HepG2 (cell line): ENCODE data around the gene TWNK. TPM values are rescaled to one million over a fixed set of nuclear protein-coding genes. Genes with fewer than 3 reads are reported as not detected.

ENCODE experiments used
- ATF7 ChIP-seq, 2 experiments: fragments of 450-650 bp in 1 of 2; sonication (generic) in 1 of 2; formaldehyde crosslinking in 1 of 2; IDR thresholded peaks; 2 replicates each; pipeline versions ENCODE4 v1.4.0 to v1.6.1; 2016 to 2020; ENCODE audit warnings: antibody characterized with exemption in 1 of 2, mild to moderate bottlenecking in 1 of 2, missing genetic modification reagents in 1 of 2
- FOXC1 ChIP-seq: sonication (generic); formaldehyde crosslinking; IDR thresholded peaks from 2 replicates; pipeline ENCODE4 v1.8.0; 2022; ENCODE audit warnings: mild to moderate bottlenecking, missing genetic modification reagents, borderline replicate concordance
- HNRNPUL1 ChIP-seq: fragments of 200-400 bp; formaldehyde crosslinking; IDR thresholded peaks from 2 replicates; pipeline ENCODE4 v1.6.1; 2017; ENCODE audit warnings: low read depth, mild to moderate bottlenecking, low read length, moderate library complexity
- JUNB ChIP-seq: sonication (generic); formaldehyde crosslinking; IDR thresholded peaks from 2 replicates; pipeline ENCODE4 v1.8.0; 2022; ENCODE audit warnings: missing genetic modification reagents, mild to moderate bottlenecking, borderline replicate concordance
- KLF11 ChIP-seq: IDR thresholded peaks from 2 replicates; pipeline ENCODE4 v1.6.1; 2016; ENCODE audit warnings: missing compliant biosample characterization
- KLF16 ChIP-seq, 2 experiments: sonication (generic) in 1 of 2; formaldehyde crosslinking in 1 of 2; IDR thresholded peaks; 2 replicates each; pipeline versions ENCODE4 v1.6.1 to v1.8.0; 2016 to 2023; ENCODE audit warnings: missing genetic modification reagents in 2 of 2, missing compliant biosample characterization in 1 of 2
- MATR3 ChIP-seq: sonication (generic); formaldehyde crosslinking; IDR thresholded peaks from 2 replicates; pipeline ENCODE4 v1.4.0; 2020; ENCODE audit warnings: missing genetic modification reagents
- NFE2L2 ChIP-seq: fragments of 150-350 bp; IDR thresholded peaks from 2 replicates; pipeline ENCODE4 v1.6.1; 2014; ENCODE audit warnings: low read length
- RAD51 ChIP-seq: fragments of 450-650 bp; IDR thresholded peaks from 2 replicates; pipeline ENCODE4 v1.6.1; 2016; ENCODE audit warnings: borderline replicate concordance
- SAFB2 ChIP-seq: sonication (generic); formaldehyde crosslinking; IDR thresholded peaks from 2 replicates; pipeline ENCODE4 v1.5.1; 2020; ENCODE audit warnings: missing genetic modification reagents, low read depth, mild to moderate bottlenecking, borderline replicate concordance
- SRF ChIP-seq: IDR thresholded peaks from 2 replicates; pipeline ENCODE4 v1.6.1; 2011; ENCODE audit warnings: mild to moderate bottlenecking, low read depth, low read length, moderate library complexity
- YEATS4 ChIP-seq: sonication (generic); formaldehyde crosslinking; IDR thresholded peaks from 2 replicates; pipeline ENCODE4 v1.4.0; 2020; ENCODE audit warnings: missing genetic modification reagents, borderline replicate concordance
- ZKSCAN8 ChIP-seq: IDR thresholded peaks from 2 replicates; pipeline ENCODE4 v1.6.1; 2016; ENCODE audit warnings: borderline replicate concordance, missing genetic modification reagents, missing compliant biosample characterization
- ZNF205 ChIP-seq: IDR thresholded peaks from 2 replicates; pipeline ENCODE4 v1.6.1; 2018; ENCODE audit warnings: missing biosample characterization, missing genetic modification reagents
- ZNF333 ChIP-seq: sonication (generic); formaldehyde crosslinking; IDR thresholded peaks from 2 replicates; pipeline ENCODE4 v1.4.0; 2020; ENCODE audit warnings: mild to moderate bottlenecking, missing genetic modification reagents, borderline replicate concordance
- ZNF549 ChIP-seq: sonication (generic); formaldehyde crosslinking; IDR thresholded peaks from 2 replicates; pipeline ENCODE4 v1.5.0; 2020; ENCODE audit warnings: missing genetic modification reagents
- ZNF644 ChIP-seq: IDR thresholded peaks from 2 replicates; pipeline ENCODE4 v1.6.1; 2016; ENCODE audit warnings: low read depth
- ZNF670 ChIP-seq: sonication (generic); formaldehyde crosslinking; IDR thresholded peaks from 2 replicates; pipeline ENCODE4 v1.8.0; 2022; ENCODE audit warnings: mild to moderate bottlenecking, missing genetic modification reagents, borderline replicate concordance
- ZNF839 ChIP-seq: sonication (generic); formaldehyde crosslinking; IDR thresholded peaks from 2 replicates; pipeline ENCODE4 v1.4.0; 2020; ENCODE audit warnings: missing genetic modification reagents, mild to moderate bottlenecking, borderline replicate concordance
- polyA plus RNA-seq, 8 experiments: library from polyadenylated mRNA; depleted of rRNA in 3 of 8; stranded (reverse) in 7 of 8; unstranded in 1 of 8; fragments of >200 nt; fragmentation: Illumina TruSeq in 4 of 8; extraction: Trizol in 4 of 8; gene quantifications; 2 replicates each; pipeline versions ENCODE4 v1.2.1 to v1.2.3, GENCODE V29; 2011 to 2016; ENCODE audit warnings: low read depth in 4 of 8, missing spikeins in 1 of 8, mixed read lengths in 1 of 8; ENCODE audit not compliant: insufficient read depth in 1 of 8
- total RNA-seq, 5 experiments: library from RNA; depleted of rRNA; stranded (reverse); fragments of >200 nt; fragmentation: Illumina TruSeq; extraction: Trizol; gene quantifications; 2 replicates each; pipeline ENCODE4 v1.2.3, GENCODE V29; 2016; ENCODE audit warnings: low read depth in 1 of 5
- TF ChIP-seq, protein P1 (sequence below): sonication (generic); formaldehyde crosslinking; IDR thresholded peaks from 2 replicates; pipeline ENCODE4 v1.4.0; 2020; ENCODE audit warnings: missing genetic modification reagents
- TF ChIP-seq, protein P2 (sequence below): sonication (generic); formaldehyde crosslinking; IDR thresholded peaks from 2 replicates; pipeline ENCODE4 v1.8.0; 2022; ENCODE audit warnings: missing genetic modification reagents, mild to moderate bottlenecking, moderate library complexity, borderline replicate concordance
- TF ChIP-seq, protein P3 (sequence below): IDR thresholded peaks from 2 replicates; pipeline ENCODE4 v1.6.1; 2012; ENCODE audit warnings: low read length, improper control_type of control experiment

The TWNK gene
- total and polyA plus RNA-seq, 2 of the 13 experiments (the other 11 are each of a cell fraction or from before 2014, with no cell fraction given), result 10.7 to 16.5 TPM

- TF ChIP-seq, protein P1, sequence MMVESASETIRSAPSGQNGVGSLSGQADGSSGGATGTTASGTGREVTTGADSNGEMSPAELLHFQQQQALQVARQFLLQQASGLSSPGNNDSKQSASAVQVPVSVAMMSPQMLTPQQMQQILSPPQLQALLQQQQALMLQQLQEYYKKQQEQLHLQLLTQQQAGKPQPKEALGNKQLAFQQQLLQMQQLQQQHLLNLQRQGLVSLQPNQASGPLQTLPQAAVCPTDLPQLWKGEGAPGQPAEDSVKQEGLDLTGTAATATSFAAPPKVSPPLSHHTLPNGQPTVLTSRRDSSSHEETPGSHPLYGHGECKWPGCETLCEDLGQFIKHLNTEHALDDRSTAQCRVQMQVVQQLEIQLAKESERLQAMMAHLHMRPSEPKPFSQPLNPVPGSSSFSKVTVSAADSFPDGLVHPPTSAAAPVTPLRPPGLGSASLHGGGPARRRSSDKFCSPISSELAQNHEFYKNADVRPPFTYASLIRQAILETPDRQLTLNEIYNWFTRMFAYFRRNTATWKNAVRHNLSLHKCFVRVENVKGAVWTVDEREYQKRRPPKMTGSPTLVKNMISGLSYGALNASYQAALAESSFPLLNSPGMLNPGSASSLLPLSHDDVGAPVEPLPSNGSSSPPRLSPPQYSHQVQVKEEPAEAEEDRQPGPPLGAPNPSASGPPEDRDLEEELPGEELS (CRISPR knock-in tag), result peak; percentile 95
- TF ChIP-seq YEATS4 (CRISPR knock-in tag), result peak; percentile 65
- no peak for TF ChIP-seq ZNF839 (CRISPR knock-in tag)
- no peak for TF ChIP-seq MATR3
- TF ChIP-seq KLF11 (CRISPR knock-in tag), result 0 out of 2 replicates have a peak, but pooled peaks have one; percentile 34
- TF ChIP-seq ZKSCAN8 (CRISPR knock-in tag), result peak; percentile 93; the same call in 1 of the 2 replicates
- 0 out of 2 replicates have a peak, but pooled peaks have one; percentile 17 for TF ChIP-seq FOXC1 (CRISPR knock-in tag)
- peak; percentile 63; the same call in 1 of the 2 replicates for TF ChIP-seq SRF
- TF ChIP-seq SAFB2 (CRISPR knock-in tag), result no peak; the same call in 1 of the 2 replicates
- TF ChIP-seq ZNF549, result no peak
- TF ChIP-seq ZNF644 (CRISPR knock-in tag), result no peak
- TF ChIP-seq RAD51, result no peak
- TF ChIP-seq ZNF205 (CRISPR knock-in tag), result peak; percentile 81
- 0 out of 2 replicates have a peak, but pooled peaks have one; percentile 58 for TF ChIP-seq HNRNPUL1
- TF ChIP-seq, protein P2, sequence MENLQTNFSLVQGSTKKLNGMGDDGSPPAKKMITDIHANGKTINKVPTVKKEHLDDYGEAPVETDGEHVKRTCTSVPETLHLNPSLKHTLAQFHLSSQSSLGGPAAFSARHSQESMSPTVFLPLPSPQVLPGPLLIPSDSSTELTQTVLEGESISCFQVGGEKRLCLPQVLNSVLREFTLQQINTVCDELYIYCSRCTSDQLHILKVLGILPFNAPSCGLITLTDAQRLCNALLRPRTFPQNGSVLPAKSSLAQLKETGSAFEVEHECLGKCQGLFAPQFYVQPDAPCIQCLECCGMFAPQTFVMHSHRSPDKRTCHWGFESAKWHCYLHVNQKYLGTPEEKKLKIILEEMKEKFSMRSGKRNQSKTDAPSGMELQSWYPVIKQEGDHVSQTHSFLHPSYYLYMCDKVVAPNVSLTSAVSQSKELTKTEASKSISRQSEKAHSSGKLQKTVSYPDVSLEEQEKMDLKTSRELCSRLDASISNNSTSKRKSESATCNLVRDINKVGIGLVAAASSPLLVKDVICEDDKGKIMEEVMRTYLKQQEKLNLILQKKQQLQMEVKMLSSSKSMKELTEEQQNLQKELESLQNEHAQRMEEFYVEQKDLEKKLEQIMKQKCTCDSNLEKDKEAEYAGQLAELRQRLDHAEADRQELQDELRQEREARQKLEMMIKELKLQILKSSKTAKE (CRISPR knock-in tag), result peak; percentile 93
- TF ChIP-seq KLF16 (CRISPR knock-in tag; IDR thresholded peaks at IDR 0.05), result peak in 1 of 2 experiments; percentile 98; a peak in 2 of 4 replicates
- TF ChIP-seq ATF7 (IDR thresholded peaks at IDR 0.05), result no peak
- no peak for TF ChIP-seq ATF7 (CRISPR knock-in tag; IDR thresholded peaks at IDR 0.05)
- TF ChIP-seq, protein P3, sequence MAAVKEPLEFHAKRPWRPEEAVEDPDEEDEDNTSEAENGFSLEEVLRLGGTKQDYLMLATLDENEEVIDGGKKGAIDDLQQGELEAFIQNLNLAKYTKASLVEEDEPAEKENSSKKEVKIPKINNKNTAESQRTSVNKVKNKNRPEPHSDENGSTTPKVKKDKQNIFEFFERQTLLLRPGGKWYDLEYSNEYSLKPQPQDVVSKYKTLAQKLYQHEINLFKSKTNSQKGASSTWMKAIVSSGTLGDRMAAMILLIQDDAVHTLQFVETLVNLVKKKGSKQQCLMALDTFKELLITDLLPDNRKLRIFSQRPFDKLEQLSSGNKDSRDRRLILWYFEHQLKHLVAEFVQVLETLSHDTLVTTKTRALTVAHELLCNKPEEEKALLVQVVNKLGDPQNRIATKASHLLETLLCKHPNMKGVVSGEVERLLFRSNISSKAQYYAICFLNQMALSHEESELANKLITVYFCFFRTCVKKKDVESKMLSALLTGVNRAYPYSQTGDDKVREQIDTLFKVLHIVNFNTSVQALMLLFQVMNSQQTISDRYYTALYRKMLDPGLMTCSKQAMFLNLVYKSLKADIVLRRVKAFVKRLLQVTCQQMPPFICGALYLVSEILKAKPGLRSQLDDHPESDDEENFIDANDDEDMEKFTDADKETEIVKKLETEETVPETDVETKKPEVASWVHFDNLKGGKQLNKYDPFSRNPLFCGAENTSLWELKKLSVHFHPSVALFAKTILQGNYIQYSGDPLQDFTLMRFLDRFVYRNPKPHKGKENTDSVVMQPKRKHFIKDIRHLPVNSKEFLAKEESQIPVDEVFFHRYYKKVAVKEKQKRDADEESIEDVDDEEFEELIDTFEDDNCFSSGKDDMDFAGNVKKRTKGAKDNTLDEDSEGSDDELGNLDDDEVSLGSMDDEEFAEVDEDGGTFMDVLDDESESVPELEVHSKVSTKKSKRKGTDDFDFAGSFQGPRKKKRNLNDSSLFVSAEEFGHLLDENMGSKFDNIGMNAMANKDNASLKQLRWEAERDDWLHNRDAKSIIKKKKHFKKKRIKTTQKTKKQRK, result no peak
- no peak; the same call in 1 of the 2 replicates for TF ChIP-seq ZNF670
- TF ChIP-seq JUNB (CRISPR knock-in tag), result no peak; the same call in 1 of the 2 replicates
- TF ChIP-seq NFE2L2, result no peak
- TF ChIP-seq ZNF333 (CRISPR knock-in tag), result 0 out of 2 replicates have a peak, but pooled peaks have one; percentile 33
Measured at GRCh38 chr10:100970914-100971811, 16.2 kb upstream of the TWNK start (continued).
